ENCODE measurements around the gene ZMYM4. TPM values are rescaled to one million over a fixed set of nuclear protein-coding genes. Genes with fewer than 3 reads are reported as not detected.

ZMYM4 gene
- total RNA-seq, 2 experiments from 2014 or later: 37.0 to 39.9 TPM

DNA sequence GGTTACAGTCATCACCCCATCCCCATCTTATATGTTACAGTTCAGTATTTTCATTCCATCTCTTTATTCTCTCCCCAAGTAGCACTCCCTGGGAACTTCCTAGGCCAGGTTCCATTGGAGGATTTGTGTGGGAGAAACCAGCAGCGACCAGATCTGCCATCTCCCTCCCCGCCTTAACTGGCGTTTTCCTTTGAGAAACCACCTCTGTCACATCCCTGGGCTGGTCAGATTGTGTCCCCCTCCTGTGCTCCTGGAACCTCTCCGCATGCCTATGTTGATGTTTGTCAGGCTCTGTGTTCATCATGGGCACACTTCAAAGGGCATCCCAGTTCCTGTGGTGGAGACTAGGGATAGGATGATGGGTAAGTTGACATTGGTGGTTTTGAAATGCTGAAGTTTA, 162.3 kb downstream of the ZMYM4 start:
- Histone ChIP-seq H3K27me3 (ENCODE audit: control insufficient read depth in 1 of 2, insufficient read depth in 2 of 2, low read length in 2 of 2) (no peaks in the 10 kb centered on the region), H3K9me3 (ENCODE audit: control insufficient read depth in 1 of 2, insufficient read depth in 1 of 2, low read length in 2 of 2) (peaks cover 0 to 3% of the 10 kb centered on the region in 2 experiments), H3K4me3 (ENCODE audit: low read length) (no peak overlapping the region), H3K4me1 (ENCODE audit: insufficient read depth, low read length) (peaks cover 8% of the 10 kb centered on the region), H3K27ac (ENCODE audit: low read depth in 1 of 2, low read length in 2 of 2) (no peak overlapping the region), H3K36me3 (ENCODE audit: insufficient read depth, low read length) (peaks cover 32% of the 10 kb centered on the region)
- ChIA-PET POLR2A (no interaction called here), CTCF (no interaction called here)
- Mint-ChIP-seq H3K4me1 (ENCODE audit: low read depth) (peaks cover 11% of the 10 kb centered on the region), H3K9me3 (no peaks in the 10 kb centered on the region), H3K27ac (peak overlapping the region; percentile 62), H3K4me3 (no peak overlapping the region), H3K36me3 (ENCODE audit: low read depth) (peaks cover 28% of the 10 kb centered on the region), H3K27me3 (no peaks in the 10 kb centered on the region)
- intact Hi-C loops (cut with DNase I, micrococcal nuclease): no loop called here
- TF ChIP-seq CTCF (IDR thresholded peaks at IDR 0.05): no peak
- no peak for DNase-seq
- no peak for ATAC-seq (ENCODE audit: poor library complexity)

DNA sequence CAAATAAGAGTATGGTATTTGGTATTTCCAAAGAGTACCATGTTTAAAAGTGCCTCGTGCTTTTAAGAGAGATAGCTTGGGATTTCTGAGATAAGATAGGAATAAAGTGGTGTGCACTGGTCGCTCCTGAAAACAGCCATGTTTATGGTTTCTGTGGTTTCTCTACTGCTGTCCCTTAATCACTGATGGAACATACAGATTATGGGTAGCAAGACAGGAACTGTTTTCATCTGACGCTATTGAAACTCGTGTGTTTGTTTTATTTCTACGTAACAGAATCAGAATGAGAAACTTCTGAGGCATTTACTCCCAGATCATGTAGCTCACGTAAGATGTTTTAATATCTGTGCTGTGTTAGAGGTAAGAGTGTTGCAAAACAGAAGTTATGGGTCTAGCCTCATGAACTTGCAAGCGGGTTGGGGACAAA, 162.7 kb downstream of the ZMYM4 start:
- Mint-ChIP-seq H3K4me3 (no peak overlapping the region), H3K9me3 (no peaks in the 10 kb centered on the region), H3K27me3 (no peaks in the 10 kb centered on the region), H3K36me3 (ENCODE audit: low read depth) (peaks cover 32% of the 10 kb centered on the region), H3K4me1 (ENCODE audit: low read depth) (peaks cover 11% of the 10 kb centered on the region), H3K27ac (peak overlapping the region; percentile 62)
- intact Hi-C loops (cut with DNase I, micrococcal nuclease): no loop called here
- Histone ChIP-seq H3K36me3 (ENCODE audit: insufficient read depth, low read length) (peaks cover 36% of the 10 kb centered on the region), H3K27me3 (ENCODE audit: control insufficient read depth in 1 of 2, insufficient read depth in 2 of 2, low read length in 2 of 2) (no peaks in the 10 kb centered on the region), H3K4me1 (ENCODE audit: insufficient read depth, low read length) (peaks cover 8% of the 10 kb centered on the region), H3K4me3 (ENCODE audit: low read length) (no peak overlapping the region), H3K27ac (ENCODE audit: low read depth in 1 of 2, low read length in 2 of 2) (no peak overlapping the region), H3K9me3 (ENCODE audit: control insufficient read depth in 1 of 2, insufficient read depth in 1 of 2, low read length in 2 of 2) (peaks cover 0 to 3% of the 10 kb centered on the region in 2 experiments)
- peak; percentile 29 for ATAC-seq (ENCODE audit: poor library complexity)
- no peak for DNase-seq
- ChIA-PET POLR2A (no interaction called here), CTCF (no interaction called here)
- no peak for TF ChIP-seq CTCF (IDR thresholded peaks at IDR 0.05)

DNA sequence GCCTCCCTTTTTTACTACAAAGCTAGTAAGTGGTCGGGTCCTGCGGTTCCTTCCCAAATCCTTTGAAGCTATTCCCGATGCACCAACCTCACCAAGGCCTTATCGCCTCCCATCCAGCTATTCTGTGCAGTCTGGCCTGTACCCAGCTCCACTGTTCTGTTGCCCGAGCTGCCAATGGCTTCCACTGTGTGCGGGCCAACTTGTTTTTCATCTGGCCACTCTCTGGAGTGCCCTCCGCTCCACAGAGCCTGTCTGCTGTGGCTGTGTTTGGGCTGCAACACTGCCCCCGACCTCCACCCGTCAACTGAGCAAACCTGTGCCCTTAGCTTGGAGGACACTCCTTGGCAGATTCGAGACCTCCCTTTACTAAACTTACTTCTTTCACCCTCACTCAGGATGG, 163.7 kb downstream of the ZMYM4 start:
- CTCF ChIA-PET: no interaction called here
- Mint-ChIP-seq H3K27ac (peak overlapping the region; percentile 60), H3K27me3 (no peaks in the 10 kb centered on the region), H3K4me1 (ENCODE audit: low read depth) (peaks cover 11% of the 10 kb centered on the region), H3K4me3 (no peak overlapping the region), H3K36me3 (ENCODE audit: low read depth) (peaks cover 43% of the 10 kb centered on the region), H3K9me3 (no peaks in the 10 kb centered on the region)
- Histone ChIP-seq H3K27ac (ENCODE audit: low read depth in 1 of 2, low read length in 2 of 2) (no peak overlapping the region), H3K4me1 (ENCODE audit: insufficient read depth, low read length) (peaks cover 8% of the 10 kb centered on the region), H3K4me3 (ENCODE audit: low read length) (no peak overlapping the region), H3K27me3 (ENCODE audit: control insufficient read depth in 1 of 2, insufficient read depth in 2 of 2, low read length in 2 of 2) (no peaks in the 10 kb centered on the region), H3K36me3 (ENCODE audit: insufficient read depth, low read length) (peaks cover 44% of the 10 kb centered on the region), H3K9me3 (ENCODE audit: control insufficient read depth in 1 of 2, insufficient read depth in 1 of 2, low read length in 2 of 2) (peaks cover 0 to 3% of the 10 kb centered on the region in 2 experiments)
- POLR2A ChIA-PET: no interaction called here
- ATAC-seq (ENCODE audit: poor library complexity) (no peak), DNase-seq (no peak)
- TF ChIP-seq CTCF (IDR thresholded peaks at IDR 0.05): no peak
- intact Hi-C loops (cut with DNase I, micrococcal nuclease): no loop called here

All from CD4-positive, alpha-beta T cell (primary cell).